ENCODE measurements around the gene CD180. TPM values are rescaled to one million over a fixed set of nuclear protein-coding genes. Genes with fewer than 3 reads are reported as not detected.

CD180 gene
- total RNA-seq, 2 experiments from 2014 or later = 0.08 TPM; not detected in 1

DNA sequence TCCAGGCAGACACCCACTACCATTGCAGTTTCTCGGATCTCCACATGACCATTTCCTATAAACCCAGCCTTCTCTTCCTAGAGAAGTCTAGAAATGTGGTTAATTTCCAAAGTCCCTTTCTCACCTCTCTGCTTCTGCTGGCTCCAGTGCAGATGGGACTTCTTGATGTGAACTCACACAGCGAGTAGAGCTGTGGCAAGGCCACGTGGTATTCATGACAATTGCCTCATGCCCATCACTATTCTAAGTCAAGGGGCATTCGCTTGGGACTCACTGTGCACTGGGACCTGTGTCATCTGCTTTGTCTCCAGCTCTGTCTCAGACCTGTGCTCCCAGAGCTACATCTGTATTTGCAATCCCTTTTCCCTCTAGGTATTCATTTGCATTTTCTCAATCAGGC, 6.2 kb downstream of the CD180 start:
- H3K4me1 Mint-ChIP-seq (ENCODE audit: low read depth) = peaks cover 61% of the 10 kb centered on the region
- Histone ChIP-seq H3K36me3 (ENCODE audit: insufficient read depth, low read length) (no peaks in the 10 kb centered on the region), H3K27me3 (ENCODE audit: control insufficient read depth in 1 of 2, insufficient read depth in 2 of 2, low read length in 2 of 2) (no peaks in the 10 kb centered on the region), H3K27ac (ENCODE audit: low read depth in 1 of 2, low read length in 2 of 2) (no peak overlapping the region), H3K4me1 (ENCODE audit: insufficient read depth, low read length) (peaks cover 26% of the 10 kb centered on the region), H3K4me3 (ENCODE audit: low read length) (no peak overlapping the region), H3K9me3 (ENCODE audit: control insufficient read depth in 1 of 2, insufficient read depth in 1 of 2, low read length in 2 of 2) (peaks cover 0 to 7% of the 10 kb centered on the region in 2 experiments)
- no peak overlapping the region for H3K4me3 Mint-ChIP-seq
- TF ChIP-seq CTCF (IDR thresholded peaks at IDR 0.05) = no peak
- DNase-seq (no peak), ATAC-seq (ENCODE audit: poor library complexity) (no peak)
- H3K27ac Mint-ChIP-seq = no peak overlapping the region
- ChIA-PET POLR2A (no interaction called here), CTCF (no interaction called here)
- no peaks in the 10 kb centered on the region for H3K9me3 Mint-ChIP-seq
- intact Hi-C loops (cut with DNase I, micrococcal nuclease) = no loop called here
- H3K36me3 Mint-ChIP-seq (ENCODE audit: low read depth) = no peaks in the 10 kb centered on the region
- no peaks in the 10 kb centered on the region for H3K27me3 Mint-ChIP-seq

DNA sequence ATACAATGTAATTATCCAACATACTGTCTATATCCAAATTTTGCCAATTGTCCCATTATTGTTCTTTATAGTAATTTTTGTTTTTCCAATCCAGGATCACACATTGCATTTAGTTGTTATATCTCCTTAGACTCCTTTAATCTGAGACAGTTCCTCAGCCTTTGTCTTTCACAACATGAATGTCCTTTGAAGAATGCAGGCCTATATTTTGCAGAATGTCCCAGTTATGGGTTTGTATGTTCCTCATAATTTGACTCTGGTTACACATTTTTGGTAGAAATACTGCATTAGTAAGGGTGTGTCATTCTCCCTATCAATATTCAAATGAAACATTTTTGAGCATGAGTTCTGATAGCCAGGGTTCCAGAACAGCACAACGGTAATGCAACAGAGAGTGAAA, 6.7 kb downstream of the CD180 start:
- Histone ChIP-seq H3K4me3 (ENCODE audit: low read length) (no peak overlapping the region), H3K4me1 (ENCODE audit: insufficient read depth, low read length) (peaks cover 26% of the 10 kb centered on the region), H3K36me3 (ENCODE audit: insufficient read depth, low read length) (no peaks in the 10 kb centered on the region), H3K27ac (ENCODE audit: low read depth in 1 of 2, low read length in 2 of 2) (no peak overlapping the region), H3K27me3 (ENCODE audit: control insufficient read depth in 1 of 2, insufficient read depth in 2 of 2, low read length in 2 of 2) (no peaks in the 10 kb centered on the region), H3K9me3 (ENCODE audit: control insufficient read depth in 1 of 2, insufficient read depth in 1 of 2, low read length in 2 of 2) (peaks cover 0 to 7% of the 10 kb centered on the region in 2 experiments)
- ATAC-seq (ENCODE audit: poor library complexity) (no peak), DNase-seq (no peak)
- POLR2A ChIA-PET = interaction anchor here (2.3 kb wide), 1 partner anchor 17 kb away, joined by 12 read pairs; no protein-coding TSS in a partner anchor
- intact Hi-C loops (cut with DNase I, micrococcal nuclease) = no loop called here
- H3K27me3 Mint-ChIP-seq = no peaks in the 10 kb centered on the region
- no peak for TF ChIP-seq CTCF (IDR thresholded peaks at IDR 0.05)
- no peak overlapping the region for H3K27ac Mint-ChIP-seq
- H3K4me3 Mint-ChIP-seq = no peak overlapping the region
- H3K4me1 Mint-ChIP-seq (ENCODE audit: low read depth) = peaks cover 60% of the 10 kb centered on the region
- no peaks in the 10 kb centered on the region for H3K9me3 Mint-ChIP-seq
- H3K36me3 Mint-ChIP-seq (ENCODE audit: low read depth) = no peaks in the 10 kb centered on the region
- CTCF ChIA-PET = interaction anchor here (1.2 kb wide), 1 partner anchor 16 kb away, joined by 3 read pairs; no protein-coding TSS in a partner anchor

DNA sequence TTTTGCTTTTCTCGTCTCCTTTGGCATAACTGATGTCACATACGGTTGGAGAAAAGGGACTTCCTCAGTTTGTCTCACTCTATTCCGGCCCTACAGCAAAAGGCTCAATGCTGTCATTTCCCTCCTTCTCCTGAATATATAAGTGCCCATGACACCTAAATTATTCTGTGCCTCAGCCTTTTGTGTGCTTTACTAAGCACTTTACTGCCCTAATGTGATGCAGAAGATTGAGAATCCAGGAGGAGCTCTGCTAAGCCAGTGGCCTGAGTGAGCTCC, 7.6 kb downstream of the CD180 start:
- POLR2A ChIA-PET = interaction anchor here (0.7 to 2.3 kb wide), 4 partner anchors 9 to 24 kb away, joined by 3 to 12 read pairs (median 4); no protein-coding TSS in a partner anchor
- DNase-seq = no peak
- ATAC-seq (ENCODE audit: poor library complexity) = no peak
- Mint-ChIP-seq H3K27me3 (no peaks in the 10 kb centered on the region), H3K4me1 (ENCODE audit: low read depth) (peaks cover 50% of the 10 kb centered on the region), H3K9me3 (no peaks in the 10 kb centered on the region), H3K36me3 (ENCODE audit: low read depth) (no peaks in the 10 kb centered on the region), H3K4me3 (peak overlapping the region; percentile 22), H3K27ac (peak overlapping the region; percentile 85)
- no peak overlapping the region for H3K4me3 ChIP-seq (ENCODE audit: low read length)
- H3K36me3 ChIP-seq (ENCODE audit: insufficient read depth, low read length) = no peaks in the 10 kb centered on the region
- intact Hi-C loops (cut with DNase I, micrococcal nuclease) = no loop called here
- H3K27ac ChIP-seq (ENCODE audit: low read depth in 1 of 2, low read length in 2 of 2) = peak overlapping the region in 1 of 2 donors; percentile 77
- TF ChIP-seq CTCF (IDR thresholded peaks at IDR 0.05) = no peak
- CTCF ChIA-PET = interaction anchor here (0.5 to 1.2 kb wide), 3 partner anchors 17 to 22 kb away, joined by 3 read pairs; no protein-coding TSS in a partner anchor
- no peaks in the 10 kb centered on the region for H3K27me3 ChIP-seq (ENCODE audit: control insufficient read depth in 1 of 2, insufficient read depth in 2 of 2, low read length in 2 of 2)
- peaks cover 0 to 7% of the 10 kb centered on the region in 2 experiments for H3K9me3 ChIP-seq (ENCODE audit: control insufficient read depth in 1 of 2, insufficient read depth in 1 of 2, low read length in 2 of 2)
- peaks cover 26% of the 10 kb centered on the region for H3K4me1 ChIP-seq (ENCODE audit: insufficient read depth, low read length)

Data from CD4-positive, alpha-beta T cell (primary cell).